Spleen (tissue), 11 donors: Measurements from ENCODE around the gene COL4A2. TPM values are rescaled to one million over a fixed set of nuclear protein-coding genes. Genes with fewer than 3 reads are reported as not detected.
"Not testable (repeated sequence)": the region's sequence is repeated elsewhere in the genome, so short reads cannot be mapped to it uniquely, and the experiment has no call there.

ENCODE experiments used
- DNase-seq: peaks from one replicate; pipeline ENCODE4 v3.0.0-alpha.2; 2020
- H3K27ac ChIP-seq, 8 donors: fragments of 200-600 bp; sonication (generic) in 7 of 8; 1 replicate in 4 of 8; 2 replicates in 4 of 8; pipeline versions ENCODE4 v1.5.0 to v1.8.0; 2016 to 2021; ENCODE audit warnings: inconsistent platforms in 4 of 8, mild to moderate bottlenecking in 4 of 8, moderate library complexity in 1 of 8
- H3K27me3 ChIP-seq, 7 donors: fragments of 200-600 bp; sonication (generic) in 6 of 7; replicated peaks in 1 of 7; 1 replicate in 4 of 7; 2 replicates in 3 of 7; pipeline versions ENCODE4 v1.5.0 to v1.8.0; 2016 to 2021; ENCODE audit warnings: inconsistent platforms in 3 of 7, mild to moderate bottlenecking in 1 of 7
- H3K36me3 ChIP-seq, 6 donors: fragments of 200-600 bp; sonication (generic) in 5 of 6; 1 replicate in 4 of 6; 2 replicates in 2 of 6; pipeline versions ENCODE4 v1.5.0 to v1.8.0; 2016 to 2021; ENCODE audit warnings: inconsistent platforms in 2 of 6
- H3K4me1 ChIP-seq, 6 donors: fragments of 200-600 bp; sonication (generic) in 5 of 6; 1 replicate in 3 of 6; 2 replicates in 3 of 6; pipeline versions ENCODE4 v1.5.0 to v1.8.0; 2016 to 2021; ENCODE audit warnings: inconsistent platforms in 3 of 6
- H3K4me3 ChIP-seq, 8 donors: fragments of 200-600 bp; sonication (generic) in 7 of 8; 1 replicate in 4 of 8; 2 replicates in 4 of 8; pipeline versions ENCODE4 v1.5.0 to v1.8.0; 2016 to 2021; ENCODE audit warnings: inconsistent platforms in 4 of 8, mild to moderate bottlenecking in 4 of 8, moderate library complexity in 2 of 8
- H3K9me3 ChIP-seq, 8 donors: fragments of 200-600 bp; sonication (generic) in 7 of 8; 1 replicate in 4 of 8; 2 replicates in 4 of 8; pipeline versions ENCODE4 v1.5.0 to v1.8.0; 2016 to 2021; ENCODE audit warnings: inconsistent platforms in 4 of 8
- CTCF ChIP-seq, 11 experiments: fragments of 200-600 bp in 7 of 11; fragments of 450-650 bp in 4 of 11; sonication (generic) in 4 of 11; IDR thresholded peaks in 8 of 11; conservative IDR thresholded peaks in 3 of 11; 1 replicate in 7 of 11; 2 replicates in 4 of 11; pipeline versions ENCODE4 v1.4.0 to v1.8.0; 2016 to 2021; ENCODE audit warnings: antibody characterized with exemption in 11 of 11, inconsistent platforms in 4 of 11, mild to moderate bottlenecking in 1 of 11
- POLR2A ChIP-seq, 3 donors: fragments of 450-650 bp; IDR thresholded peaks; one replicate each; pipeline ENCODE4 v1.5.1; 2017; ENCODE audit warnings: antibody characterized with exemption in 3 of 3, mild to moderate bottlenecking in 1 of 3
- POLR2AphosphoS5 ChIP-seq, 3 donors: sonication (generic); formaldehyde crosslinking; IDR thresholded peaks; one replicate each; pipeline ENCODE4 v1.5.1; 2017; ENCODE audit warnings: antibody characterized with exemption in 3 of 3
- WGBS, 5 donors: extraction: QIAGEN DNeasy Blood & Tissue Kit in 3 of 5; methylation state at CpG; one replicate each; pipeline versions ENCODE4 v1.1.5 to v1.1.7; 2013 to 2018; 5-methylcytosine and 5-hydroxymethylcytosine counted together
- intact Hi-C: fragments of 100-400 bp; cut with DNase I; formaldehyde crosslinking; loops from one replicate; pipeline ENCODE4 v1.15.0; 2023; ENCODE audit warnings: low total_unique reads
- polyA plus RNA-seq, 3 donors: library from polyadenylated mRNA; stranded (reverse); fragments of 200-250 nt; gene quantifications; one replicate each; pipeline ENCODE4 v1.2.1, GENCODE V29; 2013
- total RNA-seq, 7 donors: library from RNA; depleted of rRNA in 3 of 7; stranded (reverse); fragments of >200 nt in 3 of 7; fragmentation: NEBNext Ultra II Directional in 4 of 7; extraction: Animal tissue kit (Norgen Biotek cat#: 25700) in 4 of 7; gene quantifications; one replicate each; pipeline versions ENCODE4 v1.1.0 to v1.2.1, GENCODE V29; 2016 to 2021
- donor health status: healthy with polysubstance abuse.
- donor health status: DM: no; HTN: no; CAD: no; lungs with moderate emphysema.
- donor health status: DM: no; HTN: no; CAD: no.
- donor health status: Bipolar disorder and iron deficiency.
- donor health status: healthy.
- donor health status: DM: no; HTN: no; CAD: no.
- donor health status: DM: yes; HTN: yes; CAD: no.

The COL4A2 gene
- total and polyA plus RNA-seq, 10 donors = 52.6 to 712 (median 337) TPM

DNA sequence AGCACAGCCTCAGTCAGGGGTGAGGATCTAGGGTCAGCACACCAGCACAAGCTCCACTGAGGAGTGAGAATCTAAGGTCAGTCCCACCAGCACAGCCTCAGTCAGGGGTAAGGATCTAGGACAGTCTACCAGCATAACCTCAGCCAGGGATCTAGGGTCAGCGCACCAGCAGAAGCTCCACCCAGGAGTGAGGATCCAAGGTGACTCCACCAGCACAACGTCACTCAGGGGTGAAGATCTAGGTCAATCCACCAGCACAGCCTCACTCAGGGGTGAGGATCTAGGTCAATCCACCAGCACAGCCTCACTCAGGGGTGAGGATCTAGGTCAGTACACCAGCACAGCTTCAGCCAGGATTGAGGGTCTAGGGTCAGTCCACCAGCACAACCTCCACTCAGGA is 189.9 kb downstream of the COL4A2 start:
- no peaks in the 10 kb centered on the region for H3K27me3 ChIP-seq
- peaks cover 0 to 11% (median 0%) of the 10 kb centered on the region in 8 donors for H3K9me3 ChIP-seq
- DNase-seq = no peak
- H3K36me3 ChIP-seq = peaks cover 0 to 92% (median 16%) of the 10 kb centered on the region in 6 donors
- TF ChIP-seq POLR2A (IDR thresholded peaks at IDR 0.05) (no peak), CTCF (IDR thresholded peaks at IDR 0.05 in 8 of 11, conservative IDR thresholded peaks at IDR 0.05 in 3 of 11) (no peak), POLR2AphosphoS5 (IDR thresholded peaks at IDR 0.05) (no peak)
- H3K27ac ChIP-seq = peak overlapping the region in 1 of 8 donors; percentile 14
- intact Hi-C loops = no loop called here
- no peaks in the 10 kb centered on the region for H3K4me1 ChIP-seq
- 57 to 88% (median 82%) methylated on average over 1 to 2 of the region's 2 CpGs for WGBS, 5 donors
- no peak overlapping the region for H3K4me3 ChIP-seq

GRCh38 chr13:110497896-110498295 is 190.8 kb downstream of the COL4A2 start:
- WGBS, 5 donors = 88 to 100% (median 96%) methylated on average over 3 of the region's 3 CpGs
- H3K4me3 ChIP-seq, H3K4me1 ChIP-seq, H3K27ac ChIP-seq, H3K27me3 ChIP-seq, DNase-seq, intact Hi-C loops: not testable (repeated sequence)
- peaks cover 0 to 92% (median 18%) of the 10 kb centered on the region in 6 donors for H3K36me3 ChIP-seq
- peaks cover 0 to 11% (median 0%) of the 10 kb centered on the region in 8 donors for H3K9me3 ChIP-seq

- Histone ChIP-seq H3K4me3 (no peak overlapping the region), H3K4me1 (no peaks in the 10 kb centered on the region), H3K9me3 (peaks cover 0 to 11% (median 0%) of the 10 kb centered on the region in 8 donors), H3K36me3 (peaks cover 0 to 92% (median 20%) of the 10 kb centered on the region in 6 donors), H3K27ac (no peak overlapping the region), H3K27me3 (no peaks in the 10 kb centered on the region)
- DNase-seq = no peak
- 82 to 89% (median 87%) methylated on average over 5 of the region's 5 CpGs for WGBS, 5 donors
- TF ChIP-seq CTCF (IDR thresholded peaks at IDR 0.05 in 8 of 11, conservative IDR thresholded peaks at IDR 0.05 in 3 of 11) (no peak), POLR2AphosphoS5 (IDR thresholded peaks at IDR 0.05) (no peak), POLR2A (IDR thresholded peaks at IDR 0.05) (no peak)
- intact Hi-C loops = no loop called here
Observed at GRCh38 chr13:110498327-110498726, 191.2 kb downstream of the COL4A2 start.

- Histone ChIP-seq H3K4me1 (peaks cover 0 to 2% (median 0%) of the 10 kb centered on the region in 6 donors), H3K27ac (no peak overlapping the region), H3K9me3 (peaks cover 0 to 11% (median 0%) of the 10 kb centered on the region in 8 donors), H3K36me3 (peaks cover 0 to 92% (median 19%) of the 10 kb centered on the region in 6 donors), H3K27me3 (no peaks in the 10 kb centered on the region), H3K4me3 (no peak overlapping the region)
- DNase-seq = no peak
- WGBS, 5 donors = 88 to 96% (median 91%) methylated on average over 10 of the region's 10 CpGs
- intact Hi-C loops = no loop called here
- TF ChIP-seq POLR2A (IDR thresholded peaks at IDR 0.05) (no peak), POLR2AphosphoS5 (IDR thresholded peaks at IDR 0.05) (peak in 1 of 3 donors; percentile 42)
Observed at GRCh38 chr13:110498765-110499164, 191.7 kb downstream of the COL4A2 start.

GRCh38 chr13:110499621-110500281 is 192.7 kb downstream of the COL4A2 start:
- TF ChIP-seq CTCF (IDR thresholded peaks at IDR 0.05 in 8 of 11, conservative IDR thresholded peaks at IDR 0.05 in 3 of 11) = no peak
- TF ChIP-seq POLR2A (IDR thresholded peaks at IDR 0.05) = no peak
- no peak for TF ChIP-seq POLR2AphosphoS5 (IDR thresholded peaks at IDR 0.05)
- Histone ChIP-seq H3K4me1 (peaks cover 0 to 8% (median 0%) of the 10 kb centered on the region in 6 donors), H3K4me3 (no peak overlapping the region), H3K27me3 (no peaks in the 10 kb centered on the region), H3K36me3 (peaks cover 0 to 92% (median 25%) of the 10 kb centered on the region in 6 donors), H3K9me3 (peaks cover 0 to 11% (median 0%) of the 10 kb centered on the region in 8 donors), H3K27ac (no peak overlapping the region)
- DNase-seq = no peak
- intact Hi-C loops = no loop called here
- 84 to 91% (median 90%) methylated on average over 10 of the region's 10 CpGs for WGBS, 5 donors
